Measurements from ENCODE around the gene TMEM203. TPM values are rescaled to one million over a fixed set of nuclear protein-coding genes. Genes with fewer than 3 reads are reported as not detected.

The TMEM203 gene
- total and polyA plus RNA-seq, 2 of the 13 experiments (the other 11 are each of a cell fraction or from before 2014, with no cell fraction given) = 23.4 to 36.7 TPM

DNA sequence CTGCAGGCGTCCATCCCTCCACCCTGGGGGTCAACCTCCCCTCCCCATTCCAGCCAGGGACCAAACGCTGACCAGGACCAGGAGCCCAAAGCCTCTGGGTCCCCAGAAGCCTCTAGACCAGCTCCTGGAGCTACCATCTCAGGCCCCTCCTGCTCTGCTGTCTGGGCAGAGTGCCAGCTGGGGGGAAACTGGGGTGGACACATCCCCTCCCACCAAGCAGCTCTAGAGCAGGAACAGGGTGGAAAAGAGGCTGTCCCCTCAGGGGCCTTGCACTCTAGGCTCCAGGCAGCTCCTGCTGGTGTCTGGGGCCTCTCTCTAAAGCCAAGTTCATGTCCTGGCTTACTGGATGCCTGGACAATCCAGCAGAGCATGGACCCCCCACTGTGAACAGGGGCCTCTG is 12.6 kb downstream of the TMEM203 start (continued):
- TF ChIP-seq, protein P1, sequence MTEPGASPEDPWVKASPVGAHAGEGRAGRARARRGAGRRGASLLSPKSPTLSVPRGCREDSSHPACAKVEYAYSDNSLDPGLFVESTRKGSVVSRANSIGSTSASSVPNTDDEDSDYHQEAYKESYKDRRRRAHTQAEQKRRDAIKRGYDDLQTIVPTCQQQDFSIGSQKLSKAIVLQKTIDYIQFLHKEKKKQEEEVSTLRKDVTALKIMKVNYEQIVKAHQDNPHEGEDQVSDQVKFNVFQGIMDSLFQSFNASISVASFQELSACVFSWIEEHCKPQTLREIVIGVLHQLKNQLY (CRISPR knock-in tag; IDR thresholded peaks at IDR 0.05) = no peak
- TF ChIP-seq HDAC6 (IDR thresholded peaks at IDR 0.05; ENCODE audit: low read depth, low read length) = no peak
- TF ChIP-seq ZNF350 (CRISPR knock-in tag; IDR thresholded peaks at IDR 0.05; ENCODE audit: borderline replicate concordance, low read depth) = no peak
- TF ChIP-seq ZFP62 (CRISPR knock-in tag; IDR thresholded peaks at IDR 0.05) = no peak
- no peak for TF ChIP-seq ZNF264 (CRISPR knock-in tag; IDR thresholded peaks at IDR 0.05)

DNA sequence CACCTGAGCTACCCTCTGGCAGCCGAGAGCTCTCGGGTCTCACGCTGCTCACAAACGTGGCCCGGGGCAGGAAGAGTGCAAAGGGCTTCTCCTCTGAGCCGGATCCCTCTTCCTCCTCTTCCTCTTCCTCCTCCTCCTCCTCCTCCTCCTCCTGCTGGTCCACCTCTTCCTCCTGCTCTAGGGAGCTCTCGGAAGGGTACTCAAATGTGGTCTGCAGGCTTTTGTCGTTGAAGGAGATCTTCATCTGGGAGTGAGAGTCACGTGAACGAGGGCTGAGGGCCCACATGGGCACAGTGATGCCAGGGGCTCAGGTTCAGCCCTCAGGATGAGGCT is 13.0 kb downstream of the TMEM203 start:
- Histone ChIP-seq H3K9me3 (ENCODE audit: low read length) (no peaks in the 10 kb centered on the region), H3K27ac (ENCODE audit: extremely low read length, insufficient read depth, low read length) (no peak overlapping the region), H3K9ac (ENCODE audit: insufficient read depth, low read depth, low read length) (no peak overlapping the region), H3K4me2 (ENCODE audit: low read depth, low read length) (no peak overlapping the region), H3K4me3 (replicated peaks in 1 of 3; ENCODE audit: insufficient read depth in 1 of 3, low read depth in 2 of 3, low read length in 3 of 3) (no peak overlapping the region), H3K4me1 (ENCODE audit: insufficient read depth, low read length) (peaks cover 47% of the 10 kb centered on the region), H2AFZ (ENCODE audit: low read length) (no peak overlapping the region), H3K36me3 (replicated peaks in 1 of 2; ENCODE audit: control insufficient read depth in 1 of 2, insufficient read depth in 2 of 2, low read length in 2 of 2) (peaks cover 9 to 14% of the 10 kb centered on the region in 2 experiments; a peak in 3 of 5 replicates), H3K79me2 (ENCODE audit: insufficient read depth, low read length) (peaks cover 40% of the 10 kb centered on the region), H4K20me1 (ENCODE audit: insufficient read depth, low read length) (no peaks in the 10 kb centered on the region), H3K27me3 (ENCODE audit: control insufficient read depth in 1 of 2, insufficient read depth in 2 of 2, low read length in 2 of 2) (no peaks in the 10 kb centered on the region)
- in situ Hi-C loops (cut with HindIII; ENCODE audit: extremely low pct_ligation_motif_present, low pct_unique_long_range_greater_than_20kb) = no loop called here
- WGBS (ENCODE audit: low lambda C conversion rate) = 96% methylated on average over 10 of the region's 10 CpGs
- intact Hi-C loops (cut with micrococcal nuclease; ENCODE audit: unreplicated experiment) = no loop called here
- FAIRE-seq (no peak), ATAC-seq (no peak), DNase-seq (ENCODE audit: low spot score) (no peak)
- BruUV-seq (replicated peaks) = no TSS peak
- TF ChIP-seq ZNF552 (CRISPR knock-in tag; IDR thresholded peaks at IDR 0.05; ENCODE audit: borderline replicate concordance) (no peak), BRD4 (CRISPR knock-in tag; IDR thresholded peaks at IDR 0.05) (no peak), RBFOX2 (IDR thresholded peaks at IDR 0.05; ENCODE audit: low read depth, low read length) (peak; percentile 4; the same call in 1 of the 2 replicates), ZNF180 (CRISPR knock-in tag; IDR thresholded peaks at IDR 0.05; ENCODE audit: borderline replicate concordance, low read depth) (no peak)
- TF ChIP-seq, protein P2, sequence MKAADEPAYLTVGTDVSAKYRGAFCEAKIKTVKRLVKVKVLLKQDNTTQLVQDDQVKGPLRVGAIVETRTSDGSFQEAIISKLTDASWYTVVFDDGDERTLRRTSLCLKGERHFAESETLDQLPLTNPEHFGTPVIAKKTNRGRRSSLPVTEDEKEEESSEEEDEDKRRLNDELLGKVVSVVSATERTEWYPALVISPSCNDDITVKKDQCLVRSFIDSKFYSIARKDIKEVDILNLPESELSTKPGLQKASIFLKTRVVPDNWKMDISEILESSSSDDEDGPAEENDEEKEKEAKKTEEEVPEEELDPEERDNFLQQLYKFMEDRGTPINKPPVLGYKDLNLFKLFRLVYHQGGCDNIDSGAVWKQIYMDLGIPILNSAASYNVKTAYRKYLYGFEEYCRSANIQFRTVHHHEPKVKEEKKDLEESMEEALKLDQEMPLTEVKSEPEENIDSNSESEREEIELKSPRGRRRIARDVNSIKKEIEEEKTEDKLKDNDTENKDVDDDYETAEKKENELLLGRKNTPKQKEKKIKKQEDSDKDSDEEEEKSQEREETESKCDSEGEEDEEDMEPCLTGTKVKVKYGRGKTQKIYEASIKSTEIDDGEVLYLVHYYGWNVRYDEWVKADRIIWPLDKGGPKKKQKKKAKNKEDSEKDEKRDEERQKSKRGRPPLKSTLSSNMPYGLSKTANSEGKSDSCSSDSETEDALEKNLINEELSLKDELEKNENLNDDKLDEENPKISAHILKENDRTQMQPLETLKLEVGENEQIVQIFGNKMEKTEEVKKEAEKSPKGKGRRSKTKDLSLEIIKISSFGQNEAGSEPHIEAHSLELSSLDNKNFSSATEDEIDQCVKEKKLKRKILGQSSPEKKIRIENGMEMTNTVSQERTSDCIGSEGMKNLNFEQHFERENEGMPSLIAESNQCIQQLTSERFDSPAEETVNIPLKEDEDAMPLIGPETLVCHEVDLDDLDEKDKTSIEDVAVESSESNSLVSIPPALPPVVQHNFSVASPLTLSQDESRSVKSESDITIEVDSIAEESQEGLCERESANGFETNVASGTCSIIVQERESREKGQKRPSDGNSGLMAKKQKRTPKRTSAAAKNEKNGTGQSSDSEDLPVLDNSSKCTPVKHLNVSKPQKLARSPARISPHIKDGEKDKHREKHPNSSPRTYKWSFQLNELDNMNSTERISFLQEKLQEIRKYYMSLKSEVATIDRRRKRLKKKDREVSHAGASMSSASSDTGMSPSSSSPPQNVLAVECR (CRISPR knock-in tag; IDR thresholded peaks at IDR 0.05; ENCODE audit: borderline replicate concordance) = no peak
- ChIA-PET POLR2A (interaction anchor here (1.1 to 1.9 kb wide), 2 partner anchors 8 to 31 kb away, joined by 5 to 6 read pairs; partner anchors contain the start of gene TPRN), CTCF (ENCODE audit: low intra/inter-chr PET ratio, low total read pairs) (no interaction called here)
